HG03039 (cell line): ENCODE data around the gene GNAT1.
A peak's percentile ranks its signal among the peaks of the same experiment; 100 is the strongest.
"Not testable (repeated sequence)": the region's sequence is repeated elsewhere in the genome, so short reads cannot be mapped to it uniquely, and the experiment has no call there.

Source experiments
- ATAC-seq: cut with Tn5 transposase; IDR thresholded peaks from one replicate; pipeline ENCODE4 v1.9.1; 2021; ENCODE audit warnings: mild to moderate bottlenecking, moderate library complexity; ENCODE audit not compliant: unreplicated experiment

Gene GNAT1

GRCh38 chr3:50217681-50218080, 26.3 kb downstream of the GNAT1 start:
- no peak for ATAC-seq

GRCh38 chr3:50218448-50218847, 27.0 kb downstream of the GNAT1 start:
- ATAC-seq, result no peak

GRCh38 chr3:50219285-50219684, 27.9 kb downstream of the GNAT1 start:
- no peak for ATAC-seq

- no peak for ATAC-seq
Measured at GRCh38 chr3:50220109-50220508, 28.7 kb downstream of the GNAT1 start.

GRCh38 chr3:50221051-50221410, 29.6 kb downstream of the GNAT1 start:
- no peak for ATAC-seq

GRCh38 chr3:50221411-50222168, 30.2 kb downstream of the GNAT1 start:
- ATAC-seq, result no peak

- no peak for ATAC-seq
Measured at GRCh38 chr3:50222169-50222528, 30.7 kb downstream of the GNAT1 start.

- no peak for ATAC-seq
Measured at GRCh38 chr3:50224639-50225038, 33.2 kb downstream of the GNAT1 start.

GRCh38 chr3:50226888-50227389, 35.5 kb downstream of the GNAT1 start:
- ATAC-seq, result peak; percentile 15

GRCh38 chr3:50227390-50228183, 36.2 kb downstream of the GNAT1 start:
- peak; percentile 82 for ATAC-seq

GRCh38 chr3:50228184-50228763, 36.9 kb downstream of the GNAT1 start:
- not testable (repeated sequence) for ATAC-seq

GRCh38 chr3:50229490-50229889, 38.1 kb downstream of the GNAT1 start:
- ATAC-seq, result no peak

GRCh38 chr3:50230104-50230793, 38.8 kb downstream of the GNAT1 start:
- ATAC-seq, result no peak

- ATAC-seq, result no peak
Measured at GRCh38 chr3:50230794-50231125, 39.4 kb downstream of the GNAT1 start.

GRCh38 chr3:50231581-50231980, 40.2 kb downstream of the GNAT1 start:
- ATAC-seq, result no peak

- no peak for ATAC-seq
Measured at GRCh38 chr3:50232303-50232702, 40.9 kb downstream of the GNAT1 start.

GRCh38 chr3:50233176-50233575, 41.8 kb downstream of the GNAT1 start:
- ATAC-seq, result no peak

GRCh38 chr3:50235716-50236483, 44.5 kb downstream of the GNAT1 start, which contains the start of gene GNAI2:
Gene GNAI2 (plus strand): TSS chr3:50236204. CDS start chr3:50236336, 132 bp downstream.
- ATAC-seq, result peak; percentile 91

GRCh38 chr3:50236484-50237132, 45.2 kb downstream of the GNAT1 start:
- no peak for ATAC-seq

- no peak for ATAC-seq
Measured at GRCh38 chr3:50237133-50237651, 45.8 kb downstream of the GNAT1 start.
